NK-92 (cell line): Measurements from ENCODE around the gene TAS2R1.

ENCODE experiments used
- DNase-seq: peaks from one replicate; lab custom pipeline; 2025; ENCODE audit not compliant: unreplicated experiment; lab: John Stamatoyannopoulos, UW

Gene TAS2R1

DNA sequence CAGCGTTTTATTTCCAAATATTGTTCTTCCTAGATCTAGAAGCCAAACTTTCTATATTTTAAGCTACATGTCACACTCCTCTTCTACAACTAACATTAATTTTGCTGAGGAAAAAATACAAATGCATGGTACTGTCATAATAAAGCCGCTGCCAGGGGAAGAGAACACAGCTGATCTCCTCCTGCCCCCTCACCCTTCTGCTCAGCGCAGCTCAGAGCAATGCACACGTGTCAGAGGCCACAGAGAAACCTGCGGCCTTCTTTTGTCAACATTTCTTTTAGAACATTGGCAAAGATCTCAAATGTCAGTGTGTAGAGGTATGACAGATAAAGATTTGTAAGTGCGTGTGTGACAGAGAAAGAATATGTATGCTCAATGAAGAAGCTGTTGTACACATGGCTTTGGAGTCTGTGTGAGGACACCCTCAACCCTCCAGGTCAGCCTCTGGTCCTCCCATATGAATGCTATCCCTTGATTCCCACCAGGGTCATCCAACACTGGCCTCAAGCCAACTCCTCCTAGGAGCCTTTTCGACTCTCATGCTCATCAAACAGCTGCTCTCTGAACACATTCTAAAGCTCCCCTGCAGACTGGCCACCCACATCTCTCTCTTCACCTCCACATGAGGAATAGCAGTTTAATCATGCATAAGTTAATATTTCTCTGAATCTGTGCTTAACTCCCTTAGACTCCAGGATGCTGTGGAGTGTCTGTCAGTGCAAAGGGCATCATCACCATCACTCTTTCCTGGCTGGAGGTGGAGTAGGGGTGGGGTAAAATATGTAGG, 40.9 kb downstream of the TAS2R1 start:
- DNase-seq = no peak

DNA sequence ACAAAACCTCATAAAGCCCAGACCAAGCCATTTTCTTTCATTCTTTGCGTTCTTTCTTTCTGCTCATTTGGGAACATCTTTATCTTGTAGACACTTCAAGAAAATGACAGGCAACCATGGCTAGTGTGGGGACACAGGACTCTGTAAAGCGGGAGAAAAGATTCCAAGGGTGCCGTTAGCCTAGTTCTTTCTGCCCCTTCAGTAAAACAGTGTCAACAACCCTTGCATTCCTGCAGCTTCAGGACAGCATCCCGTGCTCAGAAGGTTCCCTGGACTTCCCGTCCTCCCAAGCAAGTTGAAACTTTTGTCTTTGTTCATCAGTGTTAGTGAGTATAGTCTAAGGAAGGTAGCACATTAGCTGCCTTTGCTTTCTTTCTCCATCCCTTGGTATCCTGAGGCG, 41.9 kb downstream of the TAS2R1 start:
- DNase-seq = no peak

DNA sequence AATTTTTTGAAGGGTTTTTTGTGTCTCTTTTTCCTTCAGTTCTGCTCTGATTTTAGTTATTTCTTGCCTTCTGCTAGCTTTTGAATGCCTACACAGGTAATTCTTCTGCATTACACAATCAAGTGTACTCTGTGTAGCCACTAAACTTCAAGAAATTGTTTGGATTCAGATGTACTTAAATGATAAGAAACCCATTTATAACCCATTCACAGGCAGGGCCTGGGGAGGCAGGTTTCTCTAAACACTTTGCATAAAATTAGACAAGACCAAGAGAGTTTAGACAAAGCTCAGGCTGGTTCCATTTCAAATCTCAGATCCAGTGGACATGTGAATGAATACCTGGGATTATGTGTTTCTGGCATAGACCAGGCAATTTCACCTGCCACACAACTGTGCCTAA, 43.0 kb downstream of the TAS2R1 start:
- DNase-seq = no peak

DNA sequence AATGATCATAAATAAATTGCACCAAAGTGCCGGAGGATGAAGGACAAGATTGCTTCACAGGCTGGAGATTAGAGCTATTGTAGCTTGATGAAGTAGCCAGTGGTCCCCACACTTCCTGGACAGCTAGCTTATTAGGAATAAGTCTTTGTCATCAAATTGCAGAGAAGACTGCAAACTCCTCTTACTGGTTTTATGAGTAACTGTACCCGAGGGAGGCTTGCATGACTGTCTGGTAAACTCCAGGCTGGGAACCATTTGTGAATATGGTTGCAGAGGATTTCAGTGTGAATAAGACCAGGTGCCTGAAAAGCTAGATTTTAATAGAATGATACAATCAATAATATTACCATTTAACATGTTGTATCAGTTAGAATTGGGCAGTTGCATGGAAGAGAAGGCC, 47.7 kb downstream of the TAS2R1 start:
- DNase-seq = no peak
